Islet of Langerhans (tissue), 1 donor: ENCODE measurements around the gene CTRB2.

Experiments used
- FAIRE-seq: peaks from one replicate; lab custom pipeline; 2011; peaks lifted over from hg19 to GRCh38; lab: Jason Lieb, UNC

CTRB2 gene

DNA sequence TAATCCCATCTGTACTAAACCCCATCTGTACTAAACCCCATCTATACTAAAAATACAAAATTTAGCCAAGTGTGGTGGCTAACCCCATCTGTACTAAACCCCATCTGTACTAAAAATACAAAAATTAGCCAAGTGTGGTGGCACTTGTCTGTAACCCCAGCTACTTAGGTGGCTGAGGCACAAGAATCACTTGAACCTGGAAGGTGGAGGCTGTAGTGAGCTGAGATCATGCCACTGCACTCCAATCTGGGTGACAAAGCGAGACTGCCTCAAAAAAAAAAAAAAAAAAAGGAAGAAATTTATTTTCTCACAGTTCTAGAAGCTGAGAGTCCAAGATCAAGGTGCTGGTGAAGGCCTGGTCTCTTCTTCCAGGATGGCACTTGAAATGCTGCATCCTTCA, 46.6 kb downstream of the CTRB2 start:
- FAIRE-seq: no peak
